ENCODE measurements around the gene MARK3.
"Not testable (repeated sequence)": the region's sequence is repeated elsewhere in the genome, so short reads cannot be mapped to it uniquely, and the experiment has no call there.

MARK3 gene

DNA sequence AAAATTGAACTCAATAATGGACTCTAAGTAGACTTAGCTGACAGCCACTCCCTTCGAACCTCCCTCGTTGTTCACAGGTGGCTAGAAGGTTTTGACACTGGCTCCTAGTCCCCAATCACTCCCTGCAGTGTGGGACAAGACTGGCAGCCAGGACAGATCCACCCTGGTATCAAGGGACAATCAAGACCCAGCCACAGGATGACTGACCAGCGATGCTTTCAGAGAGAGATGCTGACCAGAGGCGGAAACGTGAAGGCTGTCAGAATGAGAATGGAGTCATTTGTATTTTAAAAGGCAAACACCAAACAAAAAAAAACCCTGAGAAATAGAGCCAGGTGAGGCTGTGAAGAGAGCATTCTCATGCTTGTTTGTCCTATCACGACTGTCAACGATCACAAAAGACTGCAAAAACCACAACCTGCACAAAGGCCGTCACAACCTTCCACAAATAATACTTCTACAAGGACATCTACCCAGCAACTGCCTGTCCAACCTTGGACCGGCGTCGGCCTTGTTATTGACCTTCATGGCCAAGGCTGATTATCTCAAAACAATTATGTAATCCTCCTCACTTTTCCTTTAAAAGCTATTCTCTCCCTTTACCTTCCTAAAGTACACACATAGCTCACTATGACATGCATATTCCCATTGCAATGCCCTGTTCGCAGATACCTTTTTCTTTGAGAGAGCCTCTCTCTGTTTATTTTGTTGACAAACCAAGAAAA is 38.0 kb upstream of the MARK3 start:
- H3K36me3 ChIP-seq (ENCODE audit: control insufficient read depth, insufficient read depth, low read length): peaks cover 29% of the 10 kb centered on the region
- H3K4me3 ChIP-seq (ENCODE audit: low read depth, low read length): no peak overlapping the region
- no peaks in the 10 kb centered on the region for H3K9me3 ChIP-seq (ENCODE audit: control insufficient read depth, insufficient read depth, low read depth, low read length)
- H3K27ac ChIP-seq (ENCODE audit: low read depth, low read length): no peak overlapping the region
- H3K27me3 ChIP-seq (ENCODE audit: control insufficient read depth, insufficient read depth, low read length): no peaks in the 10 kb centered on the region
- no peak overlapping the region for H3K9ac ChIP-seq (ENCODE audit: low read length)
- H3K4me1 ChIP-seq (ENCODE audit: control insufficient read depth, insufficient read depth, low read length): peaks cover 16% of the 10 kb centered on the region; the same call in 1 of the 2 replicates

DNA sequence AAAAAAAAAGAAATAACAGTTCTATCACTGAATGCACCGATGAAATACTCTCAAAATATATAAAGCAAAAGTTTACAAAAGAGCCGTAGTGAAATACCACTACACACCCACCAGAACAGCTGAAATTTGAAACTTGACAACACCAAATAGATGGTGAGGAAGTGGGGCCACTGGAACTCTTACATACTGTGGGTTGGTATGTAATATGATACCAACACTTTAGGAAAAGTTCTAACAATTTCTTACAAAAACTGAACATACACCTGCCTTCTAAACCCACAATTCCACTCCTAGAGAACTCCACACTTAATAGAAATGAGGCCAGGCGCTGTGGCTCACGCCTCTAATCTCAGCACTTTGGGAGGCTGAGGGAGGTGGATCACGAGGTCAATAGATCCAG is 37.1 kb upstream of the MARK3 start:
- H3K36me3 ChIP-seq (ENCODE audit: control insufficient read depth, insufficient read depth, low read length): peaks cover 20% of the 10 kb centered on the region
- H3K9ac ChIP-seq (ENCODE audit: low read length): no peak overlapping the region

DNA sequence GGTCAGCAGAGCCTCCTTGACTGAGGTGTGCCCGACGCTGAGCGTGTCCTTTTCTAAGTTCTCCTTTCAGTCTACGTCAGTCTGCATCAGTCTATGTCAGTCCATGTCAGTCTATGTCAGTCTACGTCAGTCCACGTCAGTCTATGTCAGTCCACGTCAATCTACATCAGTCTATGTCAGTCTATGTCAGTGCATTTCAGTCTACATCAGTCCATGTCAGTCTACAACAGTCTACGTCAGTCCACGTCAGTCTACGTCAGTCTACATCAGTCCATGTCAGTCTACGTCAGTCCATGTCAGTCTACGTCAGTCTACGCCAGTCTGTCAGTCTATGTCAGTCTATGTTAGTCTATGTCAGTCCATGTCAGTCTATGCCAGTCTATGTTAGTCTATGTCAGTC is 35.2 kb upstream of the MARK3 start:
- no peak overlapping the region for H3K4me3 ChIP-seq (ENCODE audit: low read depth, low read length)
- no peak overlapping the region for H3K27ac ChIP-seq (ENCODE audit: low read depth, low read length)
- no peak overlapping the region for H3K9ac ChIP-seq (ENCODE audit: low read length)
- no peaks in the 10 kb centered on the region for H3K9me3 ChIP-seq (ENCODE audit: control insufficient read depth, insufficient read depth, low read depth, low read length)
- no peaks in the 10 kb centered on the region for H3K27me3 ChIP-seq (ENCODE audit: control insufficient read depth, insufficient read depth, low read length)
- peaks cover 2% of the 10 kb centered on the region for H3K36me3 ChIP-seq (ENCODE audit: control insufficient read depth, insufficient read depth, low read length)
- H3K4me1 ChIP-seq (ENCODE audit: control insufficient read depth, insufficient read depth, low read length): peaks cover 24% of the 10 kb centered on the region

More for the DNA sequence above, 37.1 kb upstream of the MARK3 start:
- no peaks in the 10 kb centered on the region for H3K27me3 ChIP-seq (ENCODE audit: control insufficient read depth, insufficient read depth, low read length)
- peaks cover 16% of the 10 kb centered on the region; the same call in 1 of the 2 replicates for H3K4me1 ChIP-seq (ENCODE audit: control insufficient read depth, insufficient read depth, low read length)
- H3K9me3 ChIP-seq (ENCODE audit: control insufficient read depth, insufficient read depth, low read depth, low read length): no peaks in the 10 kb centered on the region
- H3K27ac ChIP-seq (ENCODE audit: low read depth, low read length): no peak overlapping the region
- H3K4me3 ChIP-seq (ENCODE audit: low read depth, low read length): no peak overlapping the region

DNA sequence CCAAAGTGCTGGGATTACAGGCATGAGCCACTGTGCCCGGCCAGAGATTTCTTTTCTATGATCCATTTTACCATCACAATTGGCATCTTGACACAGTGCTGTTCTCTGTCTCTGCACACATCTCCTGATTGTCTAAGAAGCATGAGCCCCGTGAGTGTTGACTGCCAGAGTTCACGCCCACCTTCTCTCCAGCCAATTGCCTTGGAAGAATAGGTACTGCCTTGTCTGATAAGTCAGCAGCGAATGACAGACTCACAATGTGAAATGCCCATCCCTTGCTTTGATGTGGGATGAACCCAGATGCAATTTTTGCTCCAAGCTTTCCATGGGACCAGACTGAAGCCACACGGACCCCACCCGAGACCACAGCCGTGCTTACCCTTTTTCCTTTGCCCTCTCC is 31.9 kb upstream of the MARK3 start:
- H3K9ac ChIP-seq (ENCODE audit: low read length): no peak overlapping the region
- H3K27ac ChIP-seq (ENCODE audit: low read depth, low read length): no peak overlapping the region
- H3K36me3 ChIP-seq (ENCODE audit: control insufficient read depth, insufficient read depth, low read length): no peaks in the 10 kb centered on the region
- no peaks in the 10 kb centered on the region for H3K27me3 ChIP-seq (ENCODE audit: control insufficient read depth, insufficient read depth, low read length)
- no peak overlapping the region for H3K4me3 ChIP-seq (ENCODE audit: low read depth, low read length)
- H3K9me3 ChIP-seq (ENCODE audit: control insufficient read depth, insufficient read depth, low read depth, low read length): no peaks in the 10 kb centered on the region
- peaks cover 19% of the 10 kb centered on the region for H3K4me1 ChIP-seq (ENCODE audit: control insufficient read depth, insufficient read depth, low read length)

DNA sequence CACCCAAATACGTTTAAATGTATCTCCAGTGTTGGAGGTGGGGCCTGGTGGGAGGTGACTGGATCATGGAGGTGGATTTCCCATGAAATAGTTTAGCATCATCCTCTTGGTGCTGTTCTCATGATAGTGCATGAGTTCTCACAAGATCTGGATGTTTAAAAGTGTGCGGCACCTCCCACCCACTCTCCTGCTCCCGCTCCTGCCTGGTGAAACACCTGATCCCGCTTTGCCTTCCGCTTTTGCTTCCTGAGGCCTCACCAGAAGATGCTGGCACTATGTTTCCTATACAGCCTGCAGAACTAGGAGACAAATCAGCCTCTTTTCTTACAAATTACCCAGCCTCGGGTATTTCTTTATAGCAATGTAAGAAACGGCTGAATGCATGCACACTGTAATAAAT is 31.1 kb upstream of the MARK3 start:
- Histone ChIP-seq H3K36me3 (ENCODE audit: control insufficient read depth, insufficient read depth, low read length) (no peaks in the 10 kb centered on the region), H3K4me1 (ENCODE audit: control insufficient read depth, insufficient read depth, low read length) (peaks cover 19% of the 10 kb centered on the region), H3K4me3 (ENCODE audit: low read depth, low read length) (no peak overlapping the region), H3K27me3 (ENCODE audit: control insufficient read depth, insufficient read depth, low read length) (no peaks in the 10 kb centered on the region), H3K9ac (ENCODE audit: low read length) (no peak overlapping the region), H3K27ac (ENCODE audit: low read depth, low read length) (no peak overlapping the region), H3K9me3 (ENCODE audit: control insufficient read depth, insufficient read depth, low read depth, low read length) (no peaks in the 10 kb centered on the region)

DNA sequence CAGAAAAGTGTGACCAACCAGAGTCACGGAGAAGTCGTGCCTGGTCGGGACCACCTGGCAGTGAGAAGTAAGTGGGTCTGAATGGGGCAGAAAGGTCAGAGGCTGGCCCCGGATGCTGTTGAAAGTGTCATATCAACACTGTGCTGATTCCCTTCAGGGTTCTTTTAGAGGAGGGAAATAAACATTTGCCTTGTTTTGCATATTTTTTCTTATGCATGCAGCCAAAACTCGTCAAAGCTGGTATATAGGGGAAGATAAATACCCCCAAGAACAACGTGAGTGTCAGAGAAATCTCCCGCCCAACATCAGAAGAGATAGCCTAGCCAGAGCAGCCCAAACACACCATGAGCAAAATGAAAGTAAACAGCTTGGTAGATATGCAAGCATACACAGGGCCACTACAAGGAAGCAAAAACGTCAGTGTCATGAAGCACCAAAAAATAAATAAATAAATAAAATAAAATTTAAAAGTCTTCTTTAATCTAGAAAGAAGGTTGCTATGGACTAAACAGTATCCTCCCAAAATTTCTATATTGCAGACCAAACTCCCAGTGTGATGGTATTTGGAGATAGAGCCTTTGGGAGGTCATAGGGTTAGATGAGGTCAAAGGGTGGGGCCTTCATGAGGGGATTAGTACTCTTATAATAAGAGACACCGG is 29.1 kb upstream of the MARK3 start:
- no peaks in the 10 kb centered on the region for H3K36me3 ChIP-seq (ENCODE audit: control insufficient read depth, insufficient read depth, low read length)
- H3K9ac ChIP-seq (ENCODE audit: low read length): no peak overlapping the region
- H3K27ac ChIP-seq (ENCODE audit: low read depth, low read length): no peak overlapping the region
- H3K4me1 ChIP-seq (ENCODE audit: control insufficient read depth, insufficient read depth, low read length): peaks cover 19% of the 10 kb centered on the region
- H3K4me3 ChIP-seq (ENCODE audit: low read depth, low read length): no peak overlapping the region
- no peaks in the 10 kb centered on the region for H3K27me3 ChIP-seq (ENCODE audit: control insufficient read depth, insufficient read depth, low read length)
- H3K9me3 ChIP-seq (ENCODE audit: control insufficient read depth, insufficient read depth, low read depth, low read length): no peaks in the 10 kb centered on the region

DNA sequence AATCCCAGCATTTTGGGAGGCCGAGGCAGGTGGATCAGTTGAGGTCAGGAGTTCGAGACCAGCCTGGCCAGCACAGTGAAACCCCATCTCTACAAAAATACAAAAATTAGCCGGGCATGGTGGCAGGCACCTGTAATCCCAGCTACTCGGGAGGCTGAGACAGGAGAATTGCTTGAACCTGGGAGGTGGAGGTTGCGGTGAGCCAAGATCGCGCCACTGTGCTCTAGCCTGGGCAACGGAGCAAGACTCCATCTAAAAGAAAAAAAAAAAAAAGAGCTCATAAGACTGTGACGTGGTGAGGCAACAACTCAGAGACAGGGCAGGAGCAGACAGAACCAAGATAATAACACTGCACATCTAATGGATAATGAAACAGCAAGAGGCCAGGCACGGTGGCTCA is 27.7 kb upstream of the MARK3 start:
- H3K9ac ChIP-seq (ENCODE audit: low read length); H3K36me3 ChIP-seq (ENCODE audit: control insufficient read depth, insufficient read depth, low read length); H3K27me3 ChIP-seq (ENCODE audit: control insufficient read depth, insufficient read depth, low read length); H3K9me3 ChIP-seq (ENCODE audit: control insufficient read depth, insufficient read depth, low read depth, low read length); H3K4me3 ChIP-seq (ENCODE audit: low read depth, low read length); H3K27ac ChIP-seq (ENCODE audit: low read depth, low read length): not testable (repeated sequence)
- peaks cover 19% of the 10 kb centered on the region for H3K4me1 ChIP-seq (ENCODE audit: control insufficient read depth, insufficient read depth, low read length)

DNA sequence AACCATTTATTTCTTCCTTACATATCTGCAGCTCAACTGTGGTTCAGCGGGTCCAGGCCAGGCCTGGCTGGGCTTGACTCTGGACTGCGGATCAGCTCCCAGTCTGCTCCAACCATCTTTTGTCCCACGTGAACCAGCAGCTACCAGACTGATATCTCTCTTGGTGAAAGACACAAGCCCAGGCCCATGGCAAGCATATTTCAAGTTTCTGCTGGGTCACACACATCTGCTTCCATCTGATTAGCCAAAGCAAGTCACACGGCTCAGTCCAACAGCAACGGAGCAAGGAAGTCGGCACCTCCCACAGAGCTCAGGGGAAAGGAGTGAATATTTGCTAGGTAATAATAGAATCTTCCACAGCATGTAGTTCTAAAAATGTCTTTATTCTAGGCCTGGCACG is 24.7 kb upstream of the MARK3 start:
- H3K9me3 ChIP-seq (ENCODE audit: control insufficient read depth, insufficient read depth, low read depth, low read length): peaks cover 15% of the 10 kb centered on the region
- no peaks in the 10 kb centered on the region for H3K27me3 ChIP-seq (ENCODE audit: control insufficient read depth, insufficient read depth, low read length)
- H3K36me3 ChIP-seq (ENCODE audit: control insufficient read depth, insufficient read depth, low read length): no peaks in the 10 kb centered on the region
- H3K4me3 ChIP-seq (ENCODE audit: low read depth, low read length): no peak overlapping the region
- no peak overlapping the region for H3K27ac ChIP-seq (ENCODE audit: low read depth, low read length)
- peaks cover 7% of the 10 kb centered on the region for H3K4me1 ChIP-seq (ENCODE audit: control insufficient read depth, insufficient read depth, low read length)
- no peak overlapping the region for H3K9ac ChIP-seq (ENCODE audit: low read length)

DNA sequence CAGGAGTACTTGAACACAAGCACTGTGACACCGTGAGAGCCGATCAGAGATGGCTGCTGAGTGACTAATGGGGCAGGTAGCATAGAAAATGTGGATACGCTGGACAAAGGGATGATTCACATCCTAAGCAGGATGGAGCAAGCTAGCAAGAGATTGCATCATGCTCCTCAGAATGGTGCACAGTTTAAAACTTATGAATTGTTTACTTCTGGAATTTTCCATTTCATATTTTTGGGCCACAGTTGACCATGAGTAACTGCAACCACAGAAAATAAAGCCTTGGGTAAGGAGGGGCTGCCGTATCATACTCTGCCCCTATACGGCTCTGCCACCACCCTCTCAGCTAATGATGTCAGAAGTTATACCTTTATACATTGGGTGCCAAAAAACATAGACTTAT is 23.3 kb upstream of the MARK3 start:
- no peak overlapping the region for H3K4me3 ChIP-seq (ENCODE audit: low read depth, low read length)
- no peak overlapping the region for H3K27ac ChIP-seq (ENCODE audit: low read depth, low read length)
- no peaks in the 10 kb centered on the region for H3K27me3 ChIP-seq (ENCODE audit: control insufficient read depth, insufficient read depth, low read length)
- H3K4me1 ChIP-seq (ENCODE audit: control insufficient read depth, insufficient read depth, low read length): no peaks in the 10 kb centered on the region
- no peaks in the 10 kb centered on the region for H3K36me3 ChIP-seq (ENCODE audit: control insufficient read depth, insufficient read depth, low read length)
- no peak overlapping the region for H3K9ac ChIP-seq (ENCODE audit: low read length)
- peaks cover 15% of the 10 kb centered on the region for H3K9me3 ChIP-seq (ENCODE audit: control insufficient read depth, insufficient read depth, low read depth, low read length)

DNA sequence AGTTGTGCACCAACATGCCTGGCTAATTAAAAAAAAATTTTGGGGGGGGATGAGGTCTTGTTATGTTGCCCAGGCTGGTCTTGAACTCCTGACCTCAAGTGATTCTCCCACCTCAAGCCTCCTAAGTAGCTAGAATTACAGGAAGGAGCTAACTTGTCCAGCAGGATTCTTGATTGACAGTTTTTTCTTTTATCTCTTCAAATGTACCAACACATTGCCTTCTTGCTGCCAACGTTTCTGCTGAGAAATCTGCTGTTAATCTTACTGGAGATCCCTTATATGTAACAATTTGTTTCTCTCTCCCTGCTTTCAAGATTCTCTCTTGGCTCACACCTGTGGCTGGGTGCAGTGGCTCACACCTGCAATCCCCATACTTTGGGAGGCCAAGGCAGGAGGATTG is 22.4 kb upstream of the MARK3 start:
- Histone ChIP-seq H3K9me3 (ENCODE audit: control insufficient read depth, insufficient read depth, low read depth, low read length) (peaks cover 15% of the 10 kb centered on the region), H3K27me3 (ENCODE audit: control insufficient read depth, insufficient read depth, low read length) (no peaks in the 10 kb centered on the region), H3K36me3 (ENCODE audit: control insufficient read depth, insufficient read depth, low read length) (no peaks in the 10 kb centered on the region), H3K27ac (ENCODE audit: low read depth, low read length) (no peak overlapping the region), H3K9ac (ENCODE audit: low read length) (no peak overlapping the region), H3K4me1 (ENCODE audit: control insufficient read depth, insufficient read depth, low read length) (no peaks in the 10 kb centered on the region), H3K4me3 (ENCODE audit: low read depth, low read length) (no peak overlapping the region)

DNA sequence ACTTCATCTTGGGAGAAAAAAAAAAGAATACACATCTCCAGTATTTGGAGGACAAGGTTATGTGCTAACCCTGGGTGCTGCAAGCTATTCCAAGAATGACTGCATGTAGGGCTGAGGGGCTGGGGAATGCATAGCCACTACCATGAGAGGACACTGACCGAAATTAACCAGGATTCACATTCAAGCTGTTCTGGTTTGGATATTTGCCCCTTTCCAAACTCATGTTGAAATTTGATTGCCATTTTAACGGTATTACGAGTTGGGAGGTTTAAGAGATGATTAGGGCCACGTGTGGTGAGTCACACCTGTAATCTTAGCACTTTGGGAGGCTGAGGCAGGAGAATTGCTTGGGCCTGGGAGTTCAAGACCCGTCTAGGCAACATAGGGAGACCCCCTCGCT is 18.5 kb upstream of the MARK3 start:
- H3K4me1 ChIP-seq (ENCODE audit: control insufficient read depth, insufficient read depth, low read length): no peaks in the 10 kb centered on the region
- no peak overlapping the region for H3K9ac ChIP-seq (ENCODE audit: low read length)

More for the DNA sequence above, 18.5 kb upstream of the MARK3 start:
- Histone ChIP-seq H3K27me3 (ENCODE audit: control insufficient read depth, insufficient read depth, low read length) (no peaks in the 10 kb centered on the region), H3K4me3 (ENCODE audit: low read depth, low read length) (no peak overlapping the region), H3K27ac (ENCODE audit: low read depth, low read length) (no peak overlapping the region), H3K36me3 (ENCODE audit: control insufficient read depth, insufficient read depth, low read length) (no peaks in the 10 kb centered on the region), H3K9me3 (ENCODE audit: control insufficient read depth, insufficient read depth, low read depth, low read length) (peaks cover 14% of the 10 kb centered on the region)
